Keratinocyte (primary cell): ENCODE measurements around the gene MRPL45. TPM values are rescaled to one million over a fixed set of nuclear protein-coding genes. Genes with fewer than 3 reads are reported as not detected.
"Not testable (repeated sequence)": the region's sequence is repeated elsewhere in the genome, so short reads cannot be mapped to it uniquely, and the experiment has no call there.

Experiments
- DNase-seq: peaks from one replicate; pipeline ENCODE4 v3.0.0-alpha.2; 2011; ENCODE audit warnings: low read depth, missing footprints, low spot score
- FAIRE-seq: peaks from 2 replicates; lab custom pipeline; 2011; peaks lifted over from hg19 to GRCh38; lab: Jason Lieb, UNC
- H2AFZ ChIP-seq: 2 replicates; pipeline ENCODE4 v1.6.0; 2012; ENCODE audit warnings: low read length, control low read depth, inconsistent platforms; ENCODE audit not compliant: control insufficient read depth
- H3K27ac ChIP-seq: 2 replicates; pipeline ENCODE4 v1.5.1; 2011; ENCODE audit warnings: low read length; ENCODE audit not compliant: control insufficient read depth, insufficient read depth
- H3K27me3 ChIP-seq: 3 replicates; pipeline ENCODE4 v1.6.0; 2011; ENCODE audit warnings: low read length; ENCODE audit not compliant: control insufficient read depth, insufficient read depth; ENCODE audit errors: extremely low read depth
- H3K36me3 ChIP-seq, 2 experiments: 2 replicates in 1 of 2; 3 replicates in 1 of 2; pipeline ENCODE4 v1.5.1; 2011; ENCODE audit warnings: low read length in 2 of 2, mild to moderate bottlenecking in 1 of 2; ENCODE audit not compliant: control insufficient read depth in 2 of 2, insufficient read depth in 2 of 2; ENCODE audit errors: extremely low read depth in 1 of 2
- H3K4me1 ChIP-seq: 3 replicates; pipeline ENCODE4 v1.5.1; 2011; ENCODE audit warnings: low read length; ENCODE audit not compliant: control insufficient read depth, insufficient read depth; ENCODE audit errors: extremely low read depth
- H3K4me2 ChIP-seq: 3 replicates; pipeline ENCODE4 v1.6.0; 2011; ENCODE audit warnings: low read depth, low read length; ENCODE audit not compliant: control insufficient read depth, insufficient read depth; ENCODE audit errors: extremely low read depth
- H3K4me3 ChIP-seq, 3 experiments: fragments of 200-600 bp in 1 of 3; sonication (generic) in 1 of 3; 2 replicates in 2 of 3; 3 replicates in 1 of 3; pipeline ENCODE4 v1.5.1; 2011 to 2016; ENCODE audit warnings: low read length in 3 of 3, mild to moderate bottlenecking in 3 of 3, control low read depth in 2 of 3, inconsistent platforms in 1 of 3, low read depth in 1 of 3, mixed read lengths in 1 of 3, mixed run types in 1 of 3, moderate library complexity in 1 of 3; ENCODE audit not compliant: control insufficient read depth in 2 of 3, insufficient read depth in 2 of 3; ENCODE audit errors: extremely low read depth in 1 of 3
- H3K79me2 ChIP-seq: 2 replicates; pipeline ENCODE4 v1.6.0; 2012; ENCODE audit warnings: low read length; ENCODE audit not compliant: control insufficient read depth, insufficient read depth
- H3K9ac ChIP-seq: 3 replicates; pipeline ENCODE4 v1.6.0; 2011; ENCODE audit warnings: low read length; ENCODE audit not compliant: control insufficient read depth, insufficient read depth; ENCODE audit errors: extremely low read depth
- H3K9me1 ChIP-seq: 3 replicates; pipeline ENCODE4 v1.6.0; 2011; ENCODE audit warnings: low read length; ENCODE audit not compliant: control insufficient read depth, insufficient read depth; ENCODE audit errors: extremely low read depth
- H3K9me3 ChIP-seq: 2 replicates; pipeline ENCODE4 v1.5.1; 2012; ENCODE audit warnings: low read depth, low read length; ENCODE audit not compliant: control insufficient read depth
- H4K20me1 ChIP-seq: 3 replicates; pipeline ENCODE4 v1.6.0; 2011; ENCODE audit warnings: low read length; ENCODE audit not compliant: control insufficient read depth, insufficient read depth; ENCODE audit errors: extremely low read depth
- dilution Hi-C: fragments of 300-500 bp; cut with MboI; formaldehyde crosslinking; loops from one replicate; pipeline ENCODE4 v1.7.0; 2020; ENCODE audit warnings: low sequenced_read_pairs; ENCODE audit not compliant: extremely low pct_ligation_motif_present
- polyA minus RNA-seq, 3 experiments: library from RNA; depleted of rRNA, polyadenylated mRNA; stranded (reverse); fragments of >200 nt; gene quantifications; 1 replicate in 1 of 3; 2 replicates in 1 of 3; 3 replicates in 1 of 3; pipeline ENCODE4 v1.2.3, GENCODE V29; 2011
- polyA plus RNA-seq, 5 experiments: library from polyadenylated mRNA; depleted of rRNA in 3 of 5; stranded (reverse) in 3 of 5; stranded (forward) in 1 of 5; unstranded in 1 of 5; fragments of >200 nt; gene quantifications; 1 replicate in 1 of 5; 2 replicates in 3 of 5; 3 replicates in 1 of 5; pipeline versions ENCODE4 v1.2.1 to v1.2.3, GENCODE V29; 2011 to 2012; ENCODE audit warnings: missing spikeins in 2 of 5, low read depth in 1 of 5, low replicate concordance in 1 of 5

The MRPL45 gene
- polyA plus RNA-seq (47.4 to 64.9 TPM (median 53.3 TPM) in 3 replicates), polyA minus RNA-seq (17.3 to 40.7 TPM (median 37.4 TPM) in 3 replicates)
- polyA plus RNA-seq (2011; ENCODE audit: low read depth), result 35.5 TPM
- polyA plus RNA-seq (2011; cell fraction: cytosol; rRNA removed), result 50.6 and 71.3 TPM in 2 replicates
- polyA plus RNA-seq (2011; cell fraction: nucleus; rRNA removed), result 33.2 and 38.5 TPM in 2 replicates
- 33.2 and 33.8 TPM in 2 replicates for polyA plus RNA-seq (2012; ENCODE audit: low replicate concordance)
- polyA minus RNA-seq (2011; cell fraction: cytosol; rRNA and poly(A)+ RNA removed), result 18.6 TPM
- polyA minus RNA-seq (2011; cell fraction: nucleus; rRNA and poly(A)+ RNA removed), result 9.8 and 12.3 TPM in 2 replicates

- H3K9me1 ChIP-seq, FAIRE-seq, H3K36me3 ChIP-seq, dilution Hi-C loops, H3K79me2 ChIP-seq, H4K20me1 ChIP-seq, H3K27me3 ChIP-seq, H3K4me1 ChIP-seq, H3K9me3 ChIP-seq: not testable (repeated sequence)
- peak within 1 kb of the TSS; percentile 61 for H2AFZ ChIP-seq
- H3K4me3 ChIP-seq, result peak within 1 kb of the TSS; percentile 49 to 68 (median 58)
- H3K4me2 ChIP-seq, result peak within 1 kb of the TSS; percentile 69
- peak; percentile 81 for DNase-seq
- peak within 1 kb of the TSS; percentile 67 for H3K27ac ChIP-seq
- H3K9ac ChIP-seq, result peak within 1 kb of the TSS; percentile 82
These were observed at the start of gene MRPL45 for GRCh38 chr17:38296834-38297517. Gene MRPL45 (plus strand): TSS chr17:38297168. CDS start chr17:38297184, 16 bp downstream.

DNA sequence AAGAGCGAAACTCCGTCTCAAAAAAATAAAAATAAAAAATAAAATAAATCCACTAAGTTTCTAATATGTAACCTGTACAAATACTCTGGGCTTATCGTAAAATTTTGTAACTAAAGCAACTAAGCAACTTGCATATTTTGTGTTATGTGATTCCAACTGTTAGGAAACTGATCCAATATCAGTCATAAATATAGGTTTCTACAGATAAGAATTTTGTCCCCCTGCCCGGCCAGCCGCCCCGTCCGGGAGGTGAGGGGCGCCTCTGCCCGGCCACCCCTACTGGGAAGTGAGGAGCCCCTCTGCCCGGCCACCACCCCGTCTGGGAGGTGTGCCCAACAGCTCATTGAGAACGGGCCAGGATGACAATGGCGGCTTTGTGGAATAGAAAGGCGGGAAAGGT is 43.8 kb upstream of the MRPL45 start:
- H3K9ac ChIP-seq, H3K36me3 ChIP-seq, H4K20me1 ChIP-seq, H3K4me3 ChIP-seq, H3K27ac ChIP-seq, H3K4me2 ChIP-seq, dilution Hi-C loops, H3K4me1 ChIP-seq, H2AFZ ChIP-seq, H3K9me3 ChIP-seq, FAIRE-seq, DNase-seq, H3K9me1 ChIP-seq, H3K27me3 ChIP-seq: not testable (repeated sequence)
- H3K79me2 ChIP-seq, result peaks cover 31% of the 10 kb centered on the region

GRCh38 chr17:38254357-38254756 is 42.6 kb upstream of the MRPL45 start:
- dilution Hi-C loops, H3K9me3 ChIP-seq, DNase-seq, H3K36me3 ChIP-seq, H2AFZ ChIP-seq, H4K20me1 ChIP-seq, H3K9ac ChIP-seq, FAIRE-seq, H3K27me3 ChIP-seq, H3K4me1 ChIP-seq, H3K9me1 ChIP-seq: not testable (repeated sequence)
- Histone ChIP-seq H3K4me2 (peak overlapping the region; percentile 56), H3K4me3 (peak overlapping the region in 1 of 3 experiments; percentile 12), H3K79me2 (peaks cover 31% of the 10 kb centered on the region), H3K27ac (peak overlapping the region; percentile 26)

DNA sequence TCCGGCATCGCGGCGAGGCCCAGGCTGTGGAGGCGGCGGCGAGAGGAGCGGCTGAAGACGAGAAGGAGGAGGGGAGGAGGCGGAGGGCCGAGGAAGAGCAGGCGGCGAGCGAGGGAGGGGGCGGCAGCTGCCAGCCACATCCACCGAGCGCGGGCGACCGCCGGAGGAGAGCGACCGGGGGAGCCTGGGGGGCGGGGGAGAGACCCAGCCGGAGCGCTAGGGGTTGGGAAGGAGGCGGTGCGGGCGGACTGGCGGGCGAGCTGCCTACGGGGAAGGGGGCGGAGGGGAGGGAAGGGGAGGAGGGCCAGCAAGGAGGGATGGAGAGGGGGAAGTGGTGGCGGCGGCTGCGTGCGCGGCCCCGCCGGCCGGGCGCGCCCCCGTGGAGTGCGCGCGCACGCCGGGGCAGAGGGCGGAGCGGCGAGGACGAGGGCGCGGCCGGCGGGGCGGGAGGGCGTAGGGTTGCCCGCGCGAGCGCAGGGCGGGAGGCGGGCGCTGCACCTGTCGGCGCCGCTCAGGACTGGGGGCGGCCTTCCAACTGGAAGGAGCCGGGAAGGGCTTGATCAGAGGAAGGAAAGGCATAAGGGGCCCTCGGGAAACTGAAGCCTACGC is 39.9 kb upstream of the MRPL45 start:
- H4K20me1 ChIP-seq, H3K27me3 ChIP-seq, H3K9me3 ChIP-seq, DNase-seq, dilution Hi-C loops, FAIRE-seq, H3K4me1 ChIP-seq, H3K27ac ChIP-seq, H3K9me1 ChIP-seq, H3K9ac ChIP-seq, H2AFZ ChIP-seq, H3K36me3 ChIP-seq: not testable (repeated sequence)
- Histone ChIP-seq H3K4me2 (peak overlapping the region; percentile 37), H3K79me2 (peaks cover 21% of the 10 kb centered on the region), H3K4me3 (peak overlapping the region in 1 of 3 experiments; percentile 44)
